HG03095 (cell line): ENCODE measurements around the gene PIGQ.
A peak's percentile ranks its signal among the peaks of the same experiment; 100 is the strongest.
"Not testable (repeated sequence)": the region's sequence is repeated elsewhere in the genome, so short reads cannot be mapped to it uniquely, and the experiment has no call there.

Experiments
- ATAC-seq: cut with Tn5 transposase; IDR thresholded peaks from one replicate; pipeline ENCODE4 v1.9.1; 2021; ENCODE audit warnings: moderate library complexity; ENCODE audit not compliant: unreplicated experiment

Gene PIGQ

DNA sequence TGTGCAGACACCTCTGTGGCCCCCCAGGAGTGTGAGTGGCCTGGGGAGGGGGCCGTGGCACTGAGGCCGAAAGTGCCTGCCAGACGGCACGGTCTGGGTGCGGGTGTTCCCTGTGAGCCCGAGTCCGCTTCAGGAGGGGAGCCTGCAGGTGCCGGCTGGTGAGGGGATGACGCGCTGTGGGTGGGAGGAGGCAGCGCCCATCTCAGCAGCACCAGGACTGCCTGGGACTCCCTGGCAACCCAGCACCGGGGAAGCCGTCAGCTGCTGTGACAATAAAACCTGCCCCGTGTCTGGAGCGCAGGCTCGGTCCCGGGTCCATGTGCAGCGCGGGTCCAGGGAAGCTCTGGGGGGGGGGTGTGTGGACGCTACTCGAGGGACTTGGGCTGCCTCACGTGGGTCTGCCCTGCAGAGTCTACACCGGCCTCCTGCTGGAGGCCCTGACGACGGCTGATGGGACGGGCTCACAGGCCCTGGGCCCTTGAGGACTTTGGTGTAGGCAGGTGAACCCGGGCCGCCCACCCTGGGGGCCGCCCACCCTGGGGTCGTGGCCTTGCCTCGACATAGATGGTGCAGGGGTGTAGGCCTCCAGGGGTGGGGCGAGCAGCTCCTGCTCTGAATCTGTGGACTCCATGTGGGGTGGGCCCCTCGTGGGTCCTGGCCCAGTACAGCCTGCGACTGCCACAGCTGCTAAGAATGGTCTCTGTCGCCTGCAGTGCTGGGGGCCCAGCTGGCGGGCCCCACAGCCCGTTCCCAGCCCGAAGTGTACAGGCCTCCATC lies 14.2 kb downstream of the PIGQ start:
- no peak for ATAC-seq

GRCh38 chr16:585351-585750 lies 15.6 kb downstream of the PIGQ start:
- no peak for ATAC-seq

DNA sequence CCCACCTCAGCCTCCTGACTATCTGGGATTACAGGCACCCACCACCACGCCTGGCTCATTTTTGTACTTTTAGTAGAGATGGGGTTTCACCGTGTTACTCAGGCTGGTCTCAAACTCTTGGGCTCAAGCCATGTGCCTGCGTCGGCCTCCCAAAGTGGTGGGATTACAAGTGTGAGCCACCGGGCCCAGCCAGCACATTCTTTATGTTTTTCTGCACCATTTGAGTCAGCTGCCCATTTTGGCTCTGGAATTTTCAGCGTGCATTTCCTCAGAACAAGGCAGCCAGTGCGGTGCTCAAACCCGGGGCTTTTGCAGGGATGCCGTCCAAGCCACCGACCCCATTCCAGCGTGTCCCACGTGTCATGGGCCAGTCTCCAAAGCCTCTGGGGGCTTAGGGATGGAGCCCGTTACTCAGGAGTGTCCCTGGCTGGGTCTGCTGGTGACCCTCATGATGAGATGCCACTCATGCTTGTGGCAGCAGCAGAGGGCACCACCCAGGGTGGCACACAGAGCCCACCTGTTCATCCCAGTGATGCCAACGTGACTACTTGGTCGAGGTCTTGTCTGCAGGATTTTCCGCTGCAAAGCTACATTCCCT lies 16.4 kb downstream of the PIGQ start:
- ATAC-seq = no peak

DNA sequence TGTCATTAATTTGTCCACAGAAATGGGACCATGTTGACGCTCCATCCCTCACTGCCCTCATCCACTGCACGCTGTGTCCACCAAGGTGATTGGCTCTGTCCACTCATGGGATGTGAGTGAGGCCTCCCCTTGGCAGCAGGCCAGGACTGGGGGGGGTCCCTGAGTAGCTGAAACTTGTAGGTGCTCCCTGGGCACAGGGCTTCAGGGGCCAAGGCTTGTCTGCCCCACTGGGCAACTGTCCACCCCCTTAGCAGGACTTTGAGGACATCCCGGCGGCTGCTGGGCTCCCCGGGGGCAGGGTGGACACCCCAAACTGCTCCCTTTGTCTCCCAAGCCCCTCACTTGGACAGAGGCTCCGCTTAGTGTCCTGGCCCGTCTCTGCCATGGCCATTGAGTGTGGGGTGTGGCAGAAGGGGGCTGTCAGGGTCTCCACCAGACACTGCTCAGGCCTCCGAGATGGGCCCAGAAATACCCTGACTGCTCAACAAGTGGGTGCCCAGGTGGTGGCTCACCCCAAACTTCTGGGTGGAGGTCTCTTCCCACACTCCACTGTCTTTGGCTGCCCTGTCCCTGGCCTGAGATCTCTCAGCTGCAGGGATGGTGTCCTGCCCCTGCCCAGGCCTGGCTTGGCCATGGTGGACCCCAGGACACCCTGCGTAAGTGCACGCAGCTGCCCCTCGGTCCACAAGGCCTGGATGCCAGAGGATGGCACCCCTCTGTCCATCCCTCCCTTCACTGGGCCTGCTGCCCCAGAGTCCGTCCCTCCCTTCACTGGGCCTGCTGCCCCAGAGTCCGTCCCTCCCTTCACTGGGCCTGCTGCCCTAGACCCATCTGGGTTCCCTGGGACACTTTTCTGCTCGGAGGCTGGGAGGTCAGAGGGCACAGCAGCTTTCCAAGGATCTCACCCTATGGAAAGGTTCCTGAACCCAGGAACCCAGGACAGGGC lies 17.1 kb downstream of the PIGQ start:
- ATAC-seq = no peak

- peak; percentile 4 for ATAC-seq
Measured at GRCh38 chr16:588639-588888, 18.8 kb downstream of the PIGQ start.

- peak; percentile 63 for ATAC-seq
Measured at GRCh38 chr16:588889-589657, 19.3 kb downstream of the PIGQ start.

DNA sequence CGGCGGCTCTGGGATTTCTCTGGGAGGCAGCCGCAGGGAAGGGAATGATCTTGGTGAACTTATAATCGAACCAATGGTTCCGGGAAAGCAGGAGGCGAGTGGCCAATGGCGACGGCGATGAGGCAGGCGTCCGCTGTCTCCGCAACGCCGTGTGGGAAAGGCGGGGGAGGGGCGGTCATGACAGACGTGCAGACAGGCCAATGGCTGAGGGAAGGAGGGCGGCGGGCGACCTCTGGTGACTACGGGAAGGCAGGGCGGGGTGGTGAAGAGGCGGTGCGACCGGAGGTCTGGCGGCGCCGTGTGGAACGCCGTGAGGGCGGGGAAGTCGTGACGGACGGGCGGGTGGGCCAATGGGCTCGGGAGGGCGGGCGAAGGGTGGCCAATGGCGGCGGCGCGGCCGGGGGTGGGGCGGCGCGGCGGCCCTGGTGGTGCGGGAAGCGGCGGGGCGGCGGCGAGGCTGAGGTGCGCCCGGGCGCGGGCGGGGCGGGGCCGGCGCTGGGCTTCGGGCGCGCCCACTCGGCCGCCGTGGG lies 20.0 kb downstream of the PIGQ start, which contains the start of gene RAB40C:
RAB40C (plus strand) TSS at position 409 of the 530 bp plus-strand sequence. CDS start 226 bp downstream, outside the sequence.
- peak; percentile 71 for ATAC-seq

GRCh38 chr16:590188-590814 lies 20.5 kb downstream of the PIGQ start:
- ATAC-seq = no peak

DNA sequence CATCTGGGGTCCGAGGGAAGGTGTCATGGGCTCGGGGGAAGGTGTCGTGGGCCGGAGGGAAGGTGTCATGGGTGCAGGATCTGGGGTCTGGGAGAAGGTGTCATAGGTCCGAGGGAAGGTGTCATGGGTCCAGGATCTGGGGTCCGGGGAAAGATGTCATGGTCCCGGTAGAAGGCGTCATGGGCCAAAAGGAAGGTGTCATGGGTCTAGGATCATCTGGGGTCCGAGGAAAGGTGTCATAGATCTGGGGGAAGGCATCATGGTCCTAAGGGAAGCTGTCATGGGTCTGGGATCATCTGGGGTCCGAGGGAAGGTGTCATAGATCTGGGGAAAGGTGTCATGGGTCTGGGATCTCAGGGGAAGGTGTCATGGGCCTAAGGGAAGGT lies 21.0 kb downstream of the PIGQ start:
- no peak for ATAC-seq

DNA sequence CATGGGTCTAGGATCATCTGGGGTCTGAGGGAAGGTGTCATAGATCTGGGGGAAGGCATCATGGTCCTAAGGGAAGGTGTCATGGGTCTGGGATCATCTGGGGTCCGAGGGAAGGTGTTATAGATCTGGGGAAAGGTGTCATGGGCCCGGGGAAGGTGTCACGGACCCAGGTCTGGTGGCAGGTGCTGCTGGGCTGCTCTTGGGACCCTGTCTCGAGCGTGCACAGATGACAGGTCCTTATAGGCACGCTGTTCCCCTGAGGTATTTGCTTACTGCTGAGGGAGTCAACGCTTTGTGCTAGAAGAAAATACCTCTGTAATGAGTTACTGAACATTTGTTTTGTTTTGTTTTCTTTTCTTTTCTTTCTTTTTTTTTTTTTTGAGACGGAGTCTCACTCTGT lies 21.5 kb downstream of the PIGQ start:
- no peak for ATAC-seq

DNA sequence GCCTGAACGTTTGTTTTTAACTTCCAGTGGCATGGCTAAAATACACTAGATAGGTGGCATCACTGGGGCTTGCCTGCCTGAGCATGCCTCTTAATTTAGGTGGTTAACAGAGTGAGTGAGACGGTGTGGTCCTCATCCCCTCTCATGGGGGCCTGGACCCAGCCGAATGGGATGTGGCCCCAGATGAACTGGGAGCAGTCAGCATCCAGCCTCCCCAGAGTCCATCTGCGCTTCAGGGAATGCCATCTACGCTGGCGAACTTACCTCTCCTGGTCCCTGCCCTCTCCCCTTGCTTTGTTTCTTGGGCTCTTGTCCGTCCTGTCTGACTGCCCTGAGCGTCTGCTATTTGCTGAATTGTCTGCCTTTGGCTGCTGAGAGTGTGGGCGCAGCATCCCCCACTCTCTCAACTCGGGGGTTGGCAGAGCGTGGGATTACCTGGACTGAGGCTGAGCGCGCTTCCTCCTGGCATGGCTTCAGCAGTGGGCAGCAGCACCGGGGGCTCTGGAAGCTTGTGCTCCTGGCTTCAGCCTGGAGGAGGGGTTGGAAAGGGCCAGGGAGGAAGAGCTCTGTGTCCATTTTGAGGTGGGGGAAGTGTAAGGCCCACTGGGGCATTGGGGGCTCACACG lies 22.2 kb downstream of the PIGQ start:
- ATAC-seq = no peak

GRCh38 chr16:592518-593306 lies 22.9 kb downstream of the PIGQ start:
- ATAC-seq = no peak

DNA sequence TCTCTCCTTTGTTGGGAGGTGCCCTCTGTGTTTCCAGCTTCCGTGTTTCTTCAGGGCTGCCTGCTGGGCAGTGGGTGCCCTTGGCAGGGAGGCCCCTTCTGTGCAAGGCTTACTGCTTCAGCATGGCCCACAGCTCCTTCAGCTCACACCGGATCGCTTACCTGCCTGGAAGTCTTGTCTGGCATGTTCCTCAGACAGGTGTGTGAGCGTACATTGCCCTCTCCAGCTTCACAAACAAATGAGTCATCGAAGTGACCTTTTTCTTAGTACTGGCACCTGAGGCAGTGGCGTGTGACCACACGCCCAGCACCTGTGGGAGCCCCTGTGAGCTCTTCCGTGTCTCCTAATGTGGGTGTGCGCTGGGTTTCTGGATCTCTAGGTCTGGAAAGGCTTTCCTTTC lies 23.6 kb downstream of the PIGQ start:
- no peak for ATAC-seq

GRCh38 chr16:593807-594206 lies 24.0 kb downstream of the PIGQ start:
- no peak for ATAC-seq

- no peak for ATAC-seq
Measured at GRCh38 chr16:595094-595528, 25.3 kb downstream of the PIGQ start.

DNA sequence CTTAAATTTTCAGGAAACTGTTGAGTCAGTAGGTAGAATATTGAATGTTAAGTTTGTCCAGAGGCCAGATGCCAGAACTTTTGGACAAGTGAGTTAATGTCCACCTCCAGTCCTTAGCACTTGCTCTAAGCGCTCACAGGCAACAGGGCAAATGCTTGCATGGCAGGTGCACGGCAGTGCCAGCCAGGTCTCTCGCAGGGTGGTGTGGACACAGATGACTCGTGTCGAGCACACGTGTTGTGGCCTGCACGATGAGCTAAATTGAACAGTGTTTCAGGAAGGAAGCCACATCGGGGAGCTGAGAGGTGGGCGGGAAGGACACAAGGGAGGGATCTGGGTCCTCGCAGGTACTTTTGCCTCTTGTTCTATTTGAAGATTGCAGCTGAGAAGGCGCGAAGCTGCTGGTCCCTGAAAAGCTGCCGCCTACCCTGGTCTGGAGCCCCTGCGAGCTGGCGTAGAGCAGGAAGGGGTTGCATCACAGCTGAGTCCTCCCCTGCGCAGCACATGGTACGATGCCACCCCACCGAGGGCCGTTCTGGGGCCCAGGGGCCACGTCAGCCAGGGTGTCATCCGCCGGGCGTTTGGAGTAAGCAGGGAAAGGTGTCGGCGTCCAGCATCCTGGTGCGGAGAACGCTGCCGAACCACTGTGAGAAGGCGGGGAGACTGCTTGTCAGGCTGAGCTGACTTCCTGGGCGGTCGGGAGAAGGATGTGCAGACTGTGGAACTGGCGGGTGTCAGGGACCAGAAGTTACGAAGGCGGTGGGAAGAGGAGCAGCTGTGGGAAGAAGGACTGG lies 26.4 kb downstream of the PIGQ start:
- no peak for ATAC-seq

- no peak for ATAC-seq
Measured at GRCh38 chr16:596736-597060, 26.9 kb downstream of the PIGQ start.

DNA sequence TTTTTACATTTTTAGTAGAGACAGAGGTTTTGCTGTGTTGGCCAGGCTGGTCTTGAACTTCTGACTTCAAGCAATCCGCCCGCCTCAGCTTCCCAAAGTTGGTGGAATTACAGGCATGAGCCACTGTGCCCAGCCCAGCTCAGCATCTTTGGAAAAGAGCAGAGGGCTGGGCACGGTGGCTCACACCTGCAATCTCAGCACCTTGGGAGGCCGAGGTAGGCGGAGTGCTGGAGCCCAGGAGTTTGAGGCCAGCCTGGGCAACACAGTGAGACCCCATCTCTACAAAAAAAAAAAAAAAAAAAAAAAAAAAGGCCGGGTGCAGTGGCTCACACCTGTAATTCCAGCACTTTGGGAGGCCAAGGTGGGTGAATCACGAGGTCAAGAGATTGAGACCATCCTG lies 27.9 kb downstream of the PIGQ start:
- ATAC-seq = not testable (repeated sequence)
